Stimulated activated effector memory CD8-positive, alpha-beta T cell treated with anti-CD3 and anti-CD28 coated beads, Interleukin-12 subunit alpha, Interleukin-12 subunit beta, amount 100 ng/mL, for 72 hours (primary cell): Measurements from ENCODE around the gene STARD3.

Source experiments
- ATAC-seq: fragments of 150-1000 bp; cut with Tn5 transposase; 2 replicates; pipeline ENCODE4 v1.10.0; 2021
- DNase-seq, 2 donors: peaks; one replicate each; pipeline ENCODE4 v3.0.0; 2021 to 2022; ENCODE audit warnings: low spot score in 2 of 2
- H3K27ac Mint-ChIP-seq: one replicate; pipeline ENCODE4 v1.8.0; 2022; ENCODE audit warnings: mild to moderate bottlenecking, mixed read lengths
- H3K36me3 Mint-ChIP-seq: one replicate; pipeline ENCODE4 v1.8.0; 2022; ENCODE audit warnings: mild to moderate bottlenecking, mixed read lengths
- H3K4me1 Mint-ChIP-seq: one replicate; pipeline ENCODE4 v1.8.0; 2022; ENCODE audit warnings: mixed read lengths
- H3K4me3 Mint-ChIP-seq: one replicate; pipeline ENCODE4 v1.8.0; 2022; ENCODE audit warnings: mild to moderate bottlenecking, mixed read lengths
- H3K9me3 Mint-ChIP-seq: one replicate; pipeline ENCODE4 v1.8.0; 2022; ENCODE audit warnings: mixed read lengths

The STARD3 gene

DNA sequence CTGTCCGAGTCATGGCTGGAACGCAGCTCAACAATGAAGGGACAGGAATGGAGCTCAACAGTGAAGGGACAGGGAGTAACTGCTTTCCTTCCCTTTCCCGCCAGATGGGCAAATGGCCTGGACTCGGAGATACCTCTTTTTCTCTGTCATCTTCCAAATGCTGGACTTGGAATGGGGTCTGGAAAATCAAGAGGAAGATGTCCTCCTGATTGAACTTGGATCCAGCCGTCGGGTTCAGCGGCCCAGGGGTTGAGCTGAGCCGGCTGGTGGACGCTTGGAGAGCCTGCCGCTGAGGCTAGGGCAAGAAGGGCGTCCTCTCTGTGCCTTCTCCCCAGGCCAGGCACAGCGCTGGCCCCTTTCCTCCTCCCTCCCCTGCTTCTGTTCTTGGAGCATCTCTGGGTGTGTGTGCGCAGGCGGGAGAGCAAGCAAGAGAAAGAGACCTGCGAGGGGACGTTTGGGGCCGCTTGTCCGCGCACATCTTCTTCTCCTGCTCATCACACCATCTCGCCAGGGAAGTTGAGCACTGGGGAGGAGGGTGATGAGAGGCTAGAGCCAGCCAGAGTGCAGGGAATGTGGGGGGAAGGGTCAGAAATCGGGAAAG is 35.8 kb upstream of the STARD3 start:
- H3K4me3 Mint-ChIP-seq, result no peak overlapping the region
- DNase-seq (peak in 1 of 2 donors; percentile 48), ATAC-seq (no peak)
- H3K9me3 Mint-ChIP-seq, result no peaks in the 10 kb centered on the region
- H3K27ac Mint-ChIP-seq, result no peak overlapping the region
- H3K36me3 Mint-ChIP-seq, result peaks cover 4% of the 10 kb centered on the region
- peaks cover 34% of the 10 kb centered on the region for H3K4me1 Mint-ChIP-seq

- ATAC-seq (no peak), DNase-seq (no peak)
- no peak overlapping the region for H3K4me3 Mint-ChIP-seq
- peaks cover 27% of the 10 kb centered on the region for H3K4me1 Mint-ChIP-seq
- no peaks in the 10 kb centered on the region for H3K9me3 Mint-ChIP-seq
- H3K36me3 Mint-ChIP-seq, result peaks cover 4% of the 10 kb centered on the region
- no peak overlapping the region for H3K27ac Mint-ChIP-seq
Measured at GRCh38 chr17:39601758-39602532, 35.0 kb upstream of the STARD3 start.

DNA sequence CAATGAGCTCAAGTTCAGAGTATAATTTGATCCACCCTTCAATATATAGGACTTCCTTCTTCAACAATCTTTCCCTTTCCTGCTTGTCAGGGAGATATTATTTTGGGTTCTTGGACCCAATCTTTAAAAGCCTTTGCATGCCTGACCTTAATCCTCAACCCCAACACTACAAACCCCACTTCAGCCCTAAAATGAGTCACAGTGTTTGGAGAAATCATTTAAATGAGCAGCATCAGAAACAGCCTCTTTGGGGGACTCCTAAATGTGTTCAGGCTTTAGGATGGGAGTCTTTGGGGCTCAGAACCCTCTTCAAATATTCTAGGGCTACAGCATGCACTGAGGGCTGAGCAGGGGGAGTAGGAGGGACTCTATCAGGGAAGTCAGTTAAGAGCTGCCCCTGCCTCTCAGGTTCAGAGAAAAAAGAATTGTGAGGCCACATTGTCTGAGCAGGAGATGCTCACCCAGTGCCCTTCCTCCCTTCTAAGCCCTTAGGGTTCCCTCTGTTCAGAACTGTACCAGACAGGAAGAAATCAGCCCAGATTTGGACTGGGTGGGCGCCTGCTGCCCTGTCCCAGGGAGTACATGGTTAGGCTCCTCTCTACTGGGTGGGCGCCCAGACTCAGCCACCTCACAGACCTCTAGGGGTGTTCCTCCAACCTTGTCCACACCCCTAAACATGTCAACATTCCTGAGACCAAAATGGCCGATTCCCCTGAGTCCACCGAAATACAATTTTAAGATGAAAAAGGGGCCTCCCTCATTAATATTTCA is 34.2 kb upstream of the STARD3 start:
- DNase-seq, result peak in 1 of 2 donors; percentile 49
- Mint-ChIP-seq H3K36me3 (peaks cover 4% of the 10 kb centered on the region), H3K4me1 (peaks cover 19% of the 10 kb centered on the region), H3K9me3 (no peaks in the 10 kb centered on the region), H3K4me3 (no peak overlapping the region), H3K27ac (no peak overlapping the region)
- peak; percentile 6 for ATAC-seq

DNA sequence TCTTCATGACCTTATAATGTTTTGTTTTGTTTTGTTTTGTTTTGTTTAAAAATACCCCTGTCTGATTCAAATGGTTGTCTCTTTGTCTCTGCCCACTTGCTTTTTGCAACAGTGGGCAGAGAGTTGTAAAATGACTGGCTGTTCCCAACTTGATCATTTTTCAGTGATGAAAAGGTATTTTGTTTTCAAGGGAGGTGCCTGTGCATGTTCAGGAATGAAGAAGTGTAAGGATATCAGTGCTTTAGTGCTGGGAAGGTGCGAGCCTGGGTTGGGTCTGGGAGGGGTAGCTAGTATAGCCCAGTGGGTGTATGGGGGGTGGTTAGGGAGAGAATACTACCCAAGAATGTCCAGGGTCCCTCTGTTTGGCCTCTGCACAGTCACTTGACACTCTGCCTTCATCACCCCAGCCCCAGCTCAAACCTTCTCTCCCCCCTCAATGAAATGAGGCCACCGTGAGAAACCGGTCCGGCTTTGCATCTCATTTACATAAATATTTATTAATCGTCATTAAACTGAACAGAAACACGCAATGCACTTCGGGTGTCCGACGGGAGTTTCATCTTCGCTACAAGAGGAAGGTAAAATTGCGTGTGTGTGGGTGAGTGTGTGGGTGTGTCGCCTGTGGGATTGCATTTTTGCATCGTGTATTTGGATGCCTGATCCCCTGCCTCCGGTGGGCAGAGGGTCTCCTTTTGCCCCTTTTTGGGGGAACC is 33.5 kb upstream of the STARD3 start:
- Mint-ChIP-seq H3K4me3 (no peak overlapping the region), H3K27ac (no peak overlapping the region), H3K9me3 (no peaks in the 10 kb centered on the region), H3K36me3 (peaks cover 4% of the 10 kb centered on the region), H3K4me1 (peaks cover 19% of the 10 kb centered on the region)
- no peak for ATAC-seq
- no peak for DNase-seq

GRCh38 chr17:39604911-39605491 is 31.9 kb upstream of the STARD3 start:
- Mint-ChIP-seq H3K36me3 (no peaks in the 10 kb centered on the region), H3K4me1 (peaks cover 10% of the 10 kb centered on the region), H3K4me3 (peak overlapping the region; percentile 20), H3K9me3 (no peaks in the 10 kb centered on the region), H3K27ac (no peak overlapping the region)
- DNase-seq, result peak in 1 of 2 donors; percentile 56
- ATAC-seq, result no peak

GRCh38 chr17:39605492-39606433 is 31.2 kb upstream of the STARD3 start:
- DNase-seq (peak in 1 of 2 donors; percentile 56), ATAC-seq (peak; percentile 41)
- H3K4me3 Mint-ChIP-seq, result peak overlapping the region; percentile 36
- no peak overlapping the region for H3K27ac Mint-ChIP-seq
- no peaks in the 10 kb centered on the region for H3K9me3 Mint-ChIP-seq
- peaks cover 9% of the 10 kb centered on the region for H3K4me1 Mint-ChIP-seq
- no peaks in the 10 kb centered on the region for H3K36me3 Mint-ChIP-seq

DNA sequence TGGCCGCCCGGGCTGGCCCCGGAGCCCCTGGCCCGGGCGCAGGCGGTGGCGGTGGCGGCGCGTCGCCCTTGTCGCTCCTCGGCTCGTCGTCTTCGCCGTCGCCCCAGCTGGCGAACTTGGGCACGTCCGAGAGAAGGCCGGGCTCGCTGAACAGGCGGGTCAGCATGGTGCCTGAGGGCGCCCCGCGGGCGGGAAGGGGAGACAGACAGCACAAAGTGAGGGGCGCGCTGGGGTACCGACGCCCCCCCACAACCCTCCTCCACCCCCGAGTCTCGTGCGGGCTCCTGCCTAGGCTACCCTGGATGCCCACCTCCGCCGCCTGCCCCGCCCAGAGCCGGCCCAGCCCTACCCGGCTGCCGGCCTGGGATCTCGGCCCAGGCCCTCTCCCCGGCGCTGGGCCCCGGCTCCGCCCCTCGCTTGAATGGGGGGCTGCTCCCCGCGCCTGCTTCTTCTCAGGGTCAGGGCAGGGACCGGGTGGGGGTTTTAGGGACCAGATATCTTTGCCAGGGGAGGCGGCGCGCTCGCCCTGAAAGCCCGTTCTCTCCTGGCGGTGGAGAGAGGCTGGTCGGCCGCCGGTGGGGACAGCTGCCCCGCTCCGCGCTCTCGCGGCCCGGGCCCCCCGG is 30.4 kb upstream of the STARD3 start:
- no peak overlapping the region for H3K27ac Mint-ChIP-seq
- no peaks in the 10 kb centered on the region for H3K9me3 Mint-ChIP-seq
- H3K36me3 Mint-ChIP-seq, result no peaks in the 10 kb centered on the region
- H3K4me3 Mint-ChIP-seq, result peak overlapping the region; percentile 36
- DNase-seq, result peak in 1 of 2 donors; percentile 55
- H3K4me1 Mint-ChIP-seq, result peaks cover 9% of the 10 kb centered on the region
- no peak for ATAC-seq

DNA sequence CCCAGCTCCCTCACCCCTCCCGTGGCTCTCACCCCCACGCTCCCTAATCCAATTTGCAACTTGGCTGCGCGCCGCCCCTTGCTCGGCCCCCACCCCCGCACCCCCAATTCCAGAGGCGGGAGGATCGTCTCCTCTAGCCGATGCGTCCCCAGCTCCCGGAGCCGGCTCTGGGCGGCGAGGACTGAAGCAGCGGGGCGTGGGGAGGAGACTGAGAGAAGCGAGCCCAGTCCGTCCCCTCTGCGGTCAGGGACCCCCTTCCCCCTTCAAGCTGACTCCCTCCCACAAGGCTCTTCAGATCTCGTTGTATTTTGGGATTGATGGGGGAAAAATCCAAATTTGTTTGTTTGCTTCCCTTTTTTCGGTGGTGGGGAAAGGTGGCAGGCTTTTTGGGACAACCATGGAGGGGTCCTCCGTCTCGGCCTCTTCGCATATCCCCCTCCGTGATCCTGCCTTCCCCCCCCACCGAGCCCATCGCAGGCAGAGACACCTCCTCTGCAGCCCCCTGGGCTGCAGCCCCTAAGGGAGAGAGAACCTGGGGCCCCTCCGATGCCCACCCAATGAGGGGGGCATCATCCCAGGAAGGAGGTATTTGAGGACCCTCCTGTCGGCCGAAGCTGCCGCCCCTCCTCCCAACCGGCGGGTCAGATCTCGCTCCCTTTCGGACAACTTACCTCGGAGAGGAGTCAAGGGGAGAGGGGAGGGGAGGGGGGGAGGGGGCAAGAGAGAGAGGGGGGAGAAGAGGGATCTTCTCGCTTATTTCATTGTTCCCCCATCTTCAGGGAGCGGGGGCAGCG is 29.7 kb upstream of the STARD3 start:
- ATAC-seq, result no peak
- Mint-ChIP-seq H3K4me1 (peaks cover 9% of the 10 kb centered on the region), H3K4me3 (peak overlapping the region; percentile 36), H3K27ac (no peak overlapping the region), H3K9me3 (no peaks in the 10 kb centered on the region), H3K36me3 (no peaks in the 10 kb centered on the region)
- peak in 1 of 2 donors; percentile 53 for DNase-seq

GRCh38 chr17:39607851-39608130 is 29.2 kb upstream of the STARD3 start, which contains the start of gene NEUROD2:
TSS of gene NEUROD2 (minus strand) at chr17:39607920. CDS start at chr17:39606599, 1,321 bp downstream.
- Mint-ChIP-seq H3K27ac (no peak within 1 kb of the TSS), H3K4me1 (peaks cover 9% of the 10 kb centered on the region), H3K9me3 (no peaks in the 10 kb centered on the region), H3K36me3 (no peaks in the 10 kb centered on the region), H3K4me3 (peak within 1 kb of the TSS; percentile 36)
- DNase-seq (peak in 1 of 2 donors; percentile 47), ATAC-seq (no peak)

DNA sequence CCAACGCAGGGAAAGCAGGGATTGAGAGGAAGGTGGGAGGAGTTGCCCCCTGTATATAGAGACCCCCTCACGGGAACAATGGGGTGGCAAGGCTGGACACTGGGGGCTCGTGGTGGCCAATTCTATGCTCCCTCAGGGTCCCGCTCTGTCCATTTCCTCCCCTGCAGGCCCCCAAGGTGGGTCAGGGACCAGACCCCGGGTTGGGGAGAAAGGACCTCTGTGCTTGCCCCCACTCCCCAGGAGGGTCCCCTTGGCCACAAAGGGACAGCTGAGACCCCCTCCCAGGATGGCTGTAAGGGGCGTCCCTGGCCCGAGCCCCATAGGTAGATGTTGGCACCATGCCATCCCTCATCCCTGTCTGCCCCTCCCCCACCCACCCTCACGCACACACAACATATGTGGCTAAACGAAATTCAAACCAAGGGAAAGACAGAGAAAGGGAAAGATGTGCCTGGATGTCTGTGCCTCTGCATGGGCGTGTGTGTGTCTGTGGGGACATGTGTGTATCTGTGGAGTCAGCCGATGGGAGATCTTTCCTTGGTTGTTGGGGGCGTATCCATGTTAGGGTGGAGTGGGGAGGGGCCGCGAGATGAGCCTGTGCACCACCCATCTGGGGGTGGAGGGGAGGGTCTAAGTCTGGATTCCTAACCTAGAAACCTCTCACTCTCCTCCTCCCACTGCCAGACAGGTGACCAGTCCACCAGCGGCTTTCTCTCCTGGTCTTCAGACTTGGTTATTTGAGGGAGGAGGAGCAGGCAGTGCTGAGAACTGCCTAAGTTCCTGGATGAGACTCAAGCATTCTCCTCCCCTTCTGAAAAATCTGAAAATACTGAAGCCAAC is 28.6 kb upstream of the STARD3 start:
- H3K36me3 Mint-ChIP-seq, result no peaks in the 10 kb centered on the region
- ATAC-seq (no peak), DNase-seq (no peak)
- peaks cover 5% of the 10 kb centered on the region for H3K4me1 Mint-ChIP-seq
- H3K9me3 Mint-ChIP-seq, result no peaks in the 10 kb centered on the region
- no peak overlapping the region for H3K27ac Mint-ChIP-seq
- H3K4me3 Mint-ChIP-seq, result no peak overlapping the region

- no peaks in the 10 kb centered on the region for H3K36me3 Mint-ChIP-seq
- no peak overlapping the region for H3K27ac Mint-ChIP-seq
- DNase-seq, result no peak
- no peaks in the 10 kb centered on the region for H3K4me1 Mint-ChIP-seq
- ATAC-seq, result no peak
- H3K9me3 Mint-ChIP-seq, result no peaks in the 10 kb centered on the region
- no peak overlapping the region for H3K4me3 Mint-ChIP-seq
Measured at GRCh38 chr17:39609416-39610025, 27.4 kb upstream of the STARD3 start.

- Mint-ChIP-seq H3K4me1 (no peaks in the 10 kb centered on the region), H3K36me3 (no peaks in the 10 kb centered on the region), H3K9me3 (no peaks in the 10 kb centered on the region), H3K27ac (no peak overlapping the region), H3K4me3 (no peak overlapping the region)
- DNase-seq (no peak), ATAC-seq (no peak)
Measured at GRCh38 chr17:39611401-39612112, 25.4 kb upstream of the STARD3 start.
